ENCODE data around the gene C10orf95. TPM values are rescaled to one million over a fixed set of nuclear protein-coding genes. Genes with fewer than 3 reads are reported as not detected.
A peak's percentile ranks its signal among the peaks of the same experiment; 100 is the strongest.

The C10orf95 gene
- total RNA-seq, 2 experiments from 2014 or later: 0.20 to 0.36 TPM

DNA sequence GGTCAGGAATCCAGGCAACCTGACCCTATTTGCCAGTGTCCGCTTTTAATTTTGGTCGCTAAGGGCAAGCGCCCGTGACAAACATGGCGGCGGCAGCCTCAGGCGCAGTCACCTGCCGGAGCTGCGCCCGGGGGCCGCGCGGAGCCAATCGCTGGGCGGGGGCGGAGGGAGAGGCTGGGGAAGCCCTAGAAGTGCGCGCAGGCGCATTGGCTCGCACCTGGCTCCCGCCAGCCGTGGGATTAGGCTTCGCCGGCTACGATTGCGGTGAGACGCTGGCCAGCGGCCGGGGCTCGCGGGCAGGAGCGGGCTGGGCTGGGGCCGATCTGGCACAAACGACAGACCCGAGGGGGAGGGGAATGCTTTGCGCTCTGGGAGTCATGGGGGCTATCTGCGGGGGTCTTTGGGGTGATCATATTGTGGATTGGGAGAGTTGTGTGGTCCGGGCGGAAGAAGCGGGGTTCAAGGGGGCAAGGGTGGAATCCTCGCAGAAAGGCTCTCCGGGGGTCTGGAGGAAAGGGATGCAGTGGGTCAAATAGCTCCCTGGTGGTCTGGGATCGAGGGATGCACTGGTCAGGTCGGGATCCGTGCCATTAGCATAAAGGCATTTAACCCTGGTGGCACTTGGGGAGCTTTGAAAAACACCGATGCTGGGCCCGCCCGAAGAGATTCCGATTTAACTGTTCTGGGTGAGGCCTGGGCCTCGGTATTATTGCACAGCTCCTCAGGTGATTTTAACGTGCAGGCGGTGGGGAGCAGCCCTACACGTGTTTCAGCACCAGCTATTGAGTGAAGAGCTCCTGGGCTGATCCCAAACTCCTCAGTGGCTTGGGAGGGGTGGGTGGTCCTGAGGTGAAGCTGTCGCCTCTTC, 10.1 kb upstream of the C10orf95 start:
- Mint-ChIP-seq H3K27ac (peak overlapping the region; percentile 80), H3K9me3 (no peaks in the 10 kb centered on the region), H3K4me3 (peak overlapping the region; percentile 91), H3K27me3 (no peaks in the 10 kb centered on the region), H3K36me3 (ENCODE audit: low read depth) (peaks cover 5% of the 10 kb centered on the region), H3K4me1 (ENCODE audit: low read depth) (peaks cover 27% of the 10 kb centered on the region)
- CTCF ChIA-PET: interaction anchor here (0.7 to 4.7 kb wide), 19 partner anchors 10 to 234 kb away, joined by 3 to 40 read pairs (median 5); partner anchors contain the start of genes ACTR1A, C10orf95, FBXL15 and GBF1
- POLR2A ChIA-PET: interaction anchor here (0.7 to 3.9 kb wide), 16 partner anchors 10 to 185 kb away, joined by 3 to 71 read pairs (median 4); partner anchors contain the start of genes ACTR1A, C10orf95, CUEDC2 and FBXL15
- DNase-seq (peak; percentile 95), ATAC-seq (peak; percentile 96)
- TF ChIP-seq CTCF (IDR thresholded peaks at IDR 0.05): no peak
- intact Hi-C loops (cut with micrococcal nuclease): no loop called here

- no peak for TF ChIP-seq CTCF (IDR thresholded peaks at IDR 0.05)
- peaks cover 27% of the 10 kb centered on the region for H3K4me1 Mint-ChIP-seq (ENCODE audit: low read depth)
- peak overlapping the region; percentile 80 for H3K27ac Mint-ChIP-seq
- H3K36me3 Mint-ChIP-seq (ENCODE audit: low read depth): peaks cover 8% of the 10 kb centered on the region
- intact Hi-C loops (cut with micrococcal nuclease): no loop called here
- H3K27me3 Mint-ChIP-seq: no peaks in the 10 kb centered on the region
- no peaks in the 10 kb centered on the region for H3K9me3 Mint-ChIP-seq
- H3K4me3 Mint-ChIP-seq: peak overlapping the region; percentile 91
- ATAC-seq: peak; percentile 28
- no peak for DNase-seq
- POLR2A ChIA-PET: interaction anchor here (0.7 to 3.9 kb wide), 12 partner anchors 10 to 185 kb away, joined by 3 to 71 read pairs (median 5); partner anchors contain the start of genes ACTR1A, C10orf95 and CUEDC2
- CTCF ChIA-PET: interaction anchor here (1.0 to 4.7 kb wide), 10 partner anchors 9 to 216 kb away, joined by 3 to 40 read pairs (median 6); partner anchors contain the start of genes C10orf95 and GBF1
Measured at GRCh38 chr10:102460836-102461186, 9.5 kb upstream of the C10orf95 start.

DNA sequence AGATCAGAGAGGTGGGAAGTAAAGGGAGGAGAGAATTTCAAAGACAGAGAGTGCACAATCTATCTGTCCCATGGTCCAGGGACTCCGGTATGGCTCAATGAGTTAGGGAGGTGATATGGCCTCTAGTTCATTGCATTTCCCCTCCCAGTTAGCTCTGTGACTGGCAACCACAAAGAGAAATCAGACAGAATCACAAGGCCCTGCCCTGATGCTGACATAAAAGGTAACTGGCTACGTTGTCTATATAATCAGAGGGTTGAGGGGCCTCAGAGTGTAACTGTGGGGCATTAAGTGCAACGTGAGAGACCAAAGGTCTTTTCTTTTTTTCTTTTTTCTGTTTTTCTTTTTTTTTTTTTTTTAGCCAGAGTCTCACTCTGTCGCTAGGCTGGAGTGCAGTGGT, 7.3 kb upstream of the C10orf95 start:
- no peak for TF ChIP-seq CTCF (IDR thresholded peaks at IDR 0.05)
- intact Hi-C loops (cut with micrococcal nuclease): no loop called here
- H3K9me3 Mint-ChIP-seq: no peaks in the 10 kb centered on the region
- H3K36me3 Mint-ChIP-seq (ENCODE audit: low read depth): peaks cover 17% of the 10 kb centered on the region
- H3K27me3 Mint-ChIP-seq: no peaks in the 10 kb centered on the region
- DNase-seq: no peak
- no peak overlapping the region for H3K4me3 Mint-ChIP-seq
- no peak overlapping the region for H3K27ac Mint-ChIP-seq
- no peak for ATAC-seq
- ChIA-PET POLR2A (no interaction called here), CTCF (no interaction called here)
- H3K4me1 Mint-ChIP-seq (ENCODE audit: low read depth): peaks cover 22% of the 10 kb centered on the region

GRCh38 chr10:102457591-102458150, 6.3 kb upstream of the C10orf95 start:
- peaks cover 23% of the 10 kb centered on the region for H3K36me3 Mint-ChIP-seq (ENCODE audit: low read depth)
- DNase-seq (no peak), ATAC-seq (no peak)
- ChIA-PET CTCF (no interaction called here), POLR2A (interaction anchor here (0.8 to 1.4 kb wide), 3 partner anchors 19 to 58 kb away, joined by 3 to 4 read pairs (median 4); no protein-coding TSS in a partner anchor)
- no peak overlapping the region for H3K4me3 Mint-ChIP-seq
- TF ChIP-seq CTCF (IDR thresholded peaks at IDR 0.05): no peak
- no peaks in the 10 kb centered on the region for H3K9me3 Mint-ChIP-seq
- peaks cover 24% of the 10 kb centered on the region for H3K4me1 Mint-ChIP-seq (ENCODE audit: low read depth)
- H3K27me3 Mint-ChIP-seq: no peaks in the 10 kb centered on the region
- H3K27ac Mint-ChIP-seq: no peak overlapping the region
- intact Hi-C loops (cut with micrococcal nuclease): no loop called here

Measured in activated CD8-positive, alpha-beta T cell treated with anti-CD3 and anti-CD28 coated beads for 36 hours (primary cell).